Gastrocnemius medialis (tissue), 4 donors: ENCODE data around the gene GPR27. TPM values are rescaled to one million over a fixed set of nuclear protein-coding genes. Genes with fewer than 3 reads are reported as not detected.

Experiments
- ATAC-seq, 2 donors: fragments of 150-250 bp; one replicate each; pipeline ENCODE4 v1.9.1; 2016
- DNase-seq, 2 donors: peaks; one replicate each; pipeline ENCODE4 v3.0.0-alpha.2; 2019
- H3K27ac ChIP-seq, 4 donors: fragments of 200-600 bp; sonication (generic); 1 replicate in 1 of 4; 2 replicates in 3 of 4; pipeline ENCODE4 v1.5.1; 2016 to 2018; ENCODE audit warnings: mild to moderate bottlenecking in 2 of 4, moderate library complexity in 1 of 4
- H3K27me3 ChIP-seq, 3 donors: fragments of 200-600 bp; sonication (generic) in 2 of 3; 1 replicate in 1 of 3; 2 replicates in 2 of 3; pipeline versions ENCODE4 v1.5.1 to v1.6.0; 2016 to 2019; ENCODE audit warnings: mild to moderate bottlenecking in 1 of 3, moderate library complexity in 1 of 3
- H3K36me3 ChIP-seq, 2 donors: fragments of 200-600 bp; sonication (generic) in 1 of 2; one replicate each; pipeline ENCODE4 v1.5.1; 2017 to 2018
- H3K4me1 ChIP-seq, 2 donors: fragments of 200-600 bp; sonication (generic) in 1 of 2; one replicate each; pipeline ENCODE4 v1.5.1; 2016 to 2017; ENCODE audit warnings: mild to moderate bottlenecking in 2 of 2
- H3K4me3 ChIP-seq, 4 donors: fragments of 200-600 bp; sonication (generic) in 3 of 4; 1 replicate in 1 of 4; 2 replicates in 3 of 4; pipeline ENCODE4 v1.5.1; 2016 to 2019; ENCODE audit warnings: mild to moderate bottlenecking in 2 of 4
- H3K9me3 ChIP-seq, 3 donors: fragments of 200-600 bp; sonication (generic) in 2 of 3; 1 replicate in 1 of 3; 2 replicates in 2 of 3; pipeline ENCODE4 v1.5.1; 2016 to 2019
- CTCF ChIP-seq, 5 experiments: fragments of 450-650 bp in 3 of 5; fragments of 200-600 bp in 2 of 5; sonication (generic) in 2 of 5; IDR thresholded peaks in 4 of 5; conservative IDR thresholded peaks in 1 of 5; 1 replicate in 4 of 5; 2 replicates in 1 of 5; pipeline ENCODE4 v1.5.1; 2016 to 2019; ENCODE audit warnings: antibody characterized with exemption in 5 of 5, mild to moderate bottlenecking in 3 of 5, moderate library complexity in 3 of 5
- POLR2A ChIP-seq, 2 donors: fragments of 450-650 bp; IDR thresholded peaks; one replicate each; pipeline ENCODE4 v1.6.1; 2017; ENCODE audit warnings: antibody characterized with exemption in 2 of 2, mild to moderate bottlenecking in 2 of 2, moderate library complexity in 2 of 2
- in situ Hi-C, 4 donors: fragments of 200-750 bp; cut with MboI; loops; one replicate each; pipeline versions ENCODE4 v1.15.0 to v1.8.0; 2017; ENCODE audit warnings: low sequenced_read_pairs in 4 of 4
- intact Hi-C: fragments of 100-400 bp; cut with DNase I; formaldehyde crosslinking; loops from one replicate; pipeline ENCODE4 v1.15.1; 2023; ENCODE audit warnings: low total_unique reads
- total RNA-seq, 4 donors: library from RNA; depleted of rRNA; stranded (reverse); fragments of >200 nt; gene quantifications; one replicate each; pipeline versions ENCODE4 v1.1.0 to v1.2.3, GENCODE V29; 2016

Gene GPR27
- total RNA-seq, 4 donors from 2014 or later, result 0.20 to 0.69 (median 0.39) TPM; not detected in 1

- TF ChIP-seq CTCF (IDR thresholded peaks at IDR 0.05 in 4 of 5, conservative IDR thresholded peaks at IDR 0.05 in 1 of 5), result no peak
- no peak for TF ChIP-seq POLR2A (IDR thresholded peaks at IDR 0.05)
- peak in 1 of 2 donors; percentile 21 for DNase-seq
- in situ Hi-C loops, result loop anchor here in 3 of 4 donors (10.0 to 25.0 kb wide), 3 partner anchors 1087 to 1362 kb away; no protein-coding TSS in a partner anchor
Observed at GRCh38 chr3:71725271-71725991, 28.2 kb upstream of the GPR27 start, which contains the start of gene EIF4E3. Gene EIF4E3, minus strand, starts transcription at chr3:71725402. Its CDS starts 35 bp downstream, at chr3:71725367.

GRCh38 chr3:71726146-71726545 is 27.5 kb upstream of the GPR27 start:
- peak overlapping the region in 3 of 4 donors; percentile 67 to 84 (median 77) for H3K4me3 ChIP-seq
- ATAC-seq (no peak), DNase-seq (no peak)
- in situ Hi-C loops (loop anchor here in 3 of 4 donors (10.0 to 25.0 kb wide), 3 partner anchors 1086 to 1361 kb away; no protein-coding TSS in a partner anchor), intact Hi-C loops (loop anchor here (5.0 to 10.0 kb wide), 2 partner anchors 1096 to 1779 kb away; no protein-coding TSS in a partner anchor)
- peak overlapping the region in 1 of 4 donors; percentile 76 for H3K27ac ChIP-seq
- H3K27me3 ChIP-seq, result no peaks in the 10 kb centered on the region
- H3K9me3 ChIP-seq, result no peaks in the 10 kb centered on the region
- peaks cover 21 to 26% of the 10 kb centered on the region in 2 donors for H3K4me1 ChIP-seq
- no peaks in the 10 kb centered on the region for H3K36me3 ChIP-seq
- no peak for TF ChIP-seq POLR2A (IDR thresholded peaks at IDR 0.05)
- no peak for TF ChIP-seq CTCF (IDR thresholded peaks at IDR 0.05 in 4 of 5, conservative IDR thresholded peaks at IDR 0.05 in 1 of 5)

More at GRCh38 chr3:71725271-71725991, 28.2 kb upstream of the GPR27 start, which contains the start of gene EIF4E3:
- peak; percentile 81 to 82 for ATAC-seq
- intact Hi-C loops, result loop anchor here (5.0 to 10.0 kb wide), 2 partner anchors 1097 to 1779 kb away; no protein-coding TSS in a partner anchor
- Histone ChIP-seq H3K27me3 (no peaks in the 10 kb centered on the region), H3K36me3 (no peaks in the 10 kb centered on the region), H3K4me1 (peaks cover 21 to 26% of the 10 kb centered on the region in 2 donors), H3K9me3 (no peaks in the 10 kb centered on the region), H3K4me3 (peak within 1 kb of the TSS; percentile 67 to 84 (median 78)), H3K27ac (peak within 1 kb of the TSS; percentile 76 to 87 (median 85))

GRCh38 chr3:71728632-71729342 is 24.9 kb upstream of the GPR27 start:
- Histone ChIP-seq H3K4me1 (peaks cover 8 to 14% of the 10 kb centered on the region in 2 donors), H3K4me3 (no peak overlapping the region), H3K27ac (no peak overlapping the region), H3K36me3 (no peaks in the 10 kb centered on the region), H3K9me3 (no peaks in the 10 kb centered on the region), H3K27me3 (no peaks in the 10 kb centered on the region)
- no peak for DNase-seq
- in situ Hi-C loops, result loop anchor here in 3 of 4 donors (10.0 to 25.0 kb wide), 3 partner anchors 1084 to 1359 kb away; no protein-coding TSS in a partner anchor
- ATAC-seq, result no peak
- TF ChIP-seq CTCF (IDR thresholded peaks at IDR 0.05 in 4 of 5, conservative IDR thresholded peaks at IDR 0.05 in 1 of 5) (no peak), POLR2A (IDR thresholded peaks at IDR 0.05) (no peak)
- intact Hi-C loops, result loop anchor here (5.0 to 10.0 kb wide), 2 partner anchors 1094 to 1776 kb away; no protein-coding TSS in a partner anchor

GRCh38 chr3:71732637-71733036 is 21.0 kb upstream of the GPR27 start:
- ATAC-seq, result no peak
- no peaks in the 10 kb centered on the region for H3K4me1 ChIP-seq
- no peak overlapping the region for H3K4me3 ChIP-seq
- TF ChIP-seq POLR2A (IDR thresholded peaks at IDR 0.05) (no peak), CTCF (IDR thresholded peaks at IDR 0.05 in 4 of 5, conservative IDR thresholded peaks at IDR 0.05 in 1 of 5) (no peak)
- intact Hi-C loops, result no loop called here
- no peaks in the 10 kb centered on the region for H3K9me3 ChIP-seq
- in situ Hi-C loops, result loop anchor here in 2 of 4 donors (25.0 kb wide), 2 partner anchors 1080 to 1355 kb away; no protein-coding TSS in a partner anchor
- no peaks in the 10 kb centered on the region for H3K27me3 ChIP-seq
- H3K36me3 ChIP-seq, result no peaks in the 10 kb centered on the region
- DNase-seq, result no peak
- H3K27ac ChIP-seq, result no peak overlapping the region
